ENCODE measurements around the gene DHX34.

The DHX34 gene

GRCh38 chr19:47432091-47432490 is 83.0 kb downstream of the DHX34 start:
- no peak for TF ChIP-seq CTCF (IDR thresholded peaks at IDR 0.05; ENCODE audit: low read depth, low read length)
- Histone ChIP-seq H3K27me3 (ENCODE audit: insufficient read depth, low read depth, severe bottlenecking) (no peaks in the 10 kb centered on the region), H3K4me3 (ENCODE audit: low read depth, low read length) (no peak overlapping the region), H3K27ac (no peak overlapping the region), H3K36me3 (peaks cover 3% of the 10 kb centered on the region; the same call in 1 of the 2 replicates), H3K9me3 (ENCODE audit: severe bottlenecking) (no peaks in the 10 kb centered on the region)
- DNase-seq = no peak

Measured in WERI-Rb-1 (cell line).